Memory B cell (primary cell): ENCODE results near the gene SYNE2.
"Not testable (repeated sequence)": the region's sequence is repeated elsewhere in the genome, so short reads cannot be mapped to it uniquely, and the experiment has no call there.

Source experiments
- ATAC-seq: fragments of 150-1000 bp; cut with Tn5 transposase; 2 replicates; pipeline ENCODE4 v1.10.0; 2021; ENCODE audit warnings: low read depth, mild to moderate bottlenecking, moderate library complexity
- DNase-seq, 2 donors: peaks; one replicate each; pipeline ENCODE4 v3.0.0; 2022; ENCODE audit warnings: low spot score in 2 of 2
- H3K27ac Mint-ChIP-seq: one replicate; pipeline ENCODE4 v1.8.0; 2022; ENCODE audit warnings: mild to moderate bottlenecking, moderate library complexity, mixed read lengths
- H3K27me3 Mint-ChIP-seq: one replicate; pipeline ENCODE4 v1.8.0; 2022; ENCODE audit warnings: mixed read lengths
- H3K36me3 Mint-ChIP-seq: one replicate; pipeline ENCODE4 v1.8.0; 2022; ENCODE audit warnings: mild to moderate bottlenecking, mixed read lengths
- H3K4me1 Mint-ChIP-seq: one replicate; pipeline ENCODE4 v1.8.0; 2022; ENCODE audit warnings: mixed read lengths
- H3K4me3 Mint-ChIP-seq: one replicate; pipeline ENCODE4 v1.8.0; 2022; ENCODE audit warnings: mild to moderate bottlenecking, moderate library complexity, mixed read lengths
- H3K9me3 Mint-ChIP-seq: one replicate; pipeline ENCODE4 v1.8.0; 2022; ENCODE audit warnings: mixed read lengths

SYNE2 gene

GRCh38 chr14:64008016-64008415 is 155.2 kb downstream of the SYNE2 start:
- H3K36me3 Mint-ChIP-seq: peaks cover 5% of the 10 kb centered on the region
- no peak overlapping the region for H3K4me3 Mint-ChIP-seq
- no peak for ATAC-seq
- no peaks in the 10 kb centered on the region for H3K27me3 Mint-ChIP-seq
- H3K9me3 Mint-ChIP-seq: no peaks in the 10 kb centered on the region
- DNase-seq: no peak
- H3K4me1 Mint-ChIP-seq: peaks cover 4% of the 10 kb centered on the region
- H3K27ac Mint-ChIP-seq: no peak overlapping the region

GRCh38 chr14:64012003-64012402 is 159.2 kb downstream of the SYNE2 start:
- ATAC-seq: no peak
- H3K36me3 Mint-ChIP-seq: peaks cover 4% of the 10 kb centered on the region
- H3K4me3 Mint-ChIP-seq: no peak overlapping the region
- no peaks in the 10 kb centered on the region for H3K4me1 Mint-ChIP-seq
- H3K9me3 Mint-ChIP-seq: peaks cover 2% of the 10 kb centered on the region
- H3K27ac Mint-ChIP-seq: peak overlapping the region; percentile 37
- no peak for DNase-seq
- H3K27me3 Mint-ChIP-seq: no peaks in the 10 kb centered on the region

GRCh38 chr14:64012720-64013119 is 159.9 kb downstream of the SYNE2 start:
- Mint-ChIP-seq H3K4me1 (no peaks in the 10 kb centered on the region), H3K27ac (no peak overlapping the region), H3K9me3 (peaks cover 2% of the 10 kb centered on the region), H3K36me3 (peaks cover 4% of the 10 kb centered on the region), H3K27me3 (no peaks in the 10 kb centered on the region), H3K4me3 (no peak overlapping the region)
- ATAC-seq (no peak), DNase-seq (no peak)

GRCh38 chr14:64025479-64025878 is 172.7 kb downstream of the SYNE2 start:
- H3K9me3 Mint-ChIP-seq: no peaks in the 10 kb centered on the region
- peaks cover 14% of the 10 kb centered on the region for H3K36me3 Mint-ChIP-seq
- no peak for DNase-seq
- no peak overlapping the region for H3K4me3 Mint-ChIP-seq
- no peaks in the 10 kb centered on the region for H3K4me1 Mint-ChIP-seq
- H3K27me3 Mint-ChIP-seq: no peaks in the 10 kb centered on the region
- ATAC-seq: no peak
- no peak overlapping the region for H3K27ac Mint-ChIP-seq

- peaks cover 18% of the 10 kb centered on the region for H3K36me3 Mint-ChIP-seq
These were observed 173.8 kb downstream of the SYNE2 start for GRCh38 chr14:64026600-64026999.

GRCh38 chr14:64035143-64035542 is 182.3 kb downstream of the SYNE2 start:
- Mint-ChIP-seq H3K36me3 (peaks cover 7% of the 10 kb centered on the region), H3K4me1 (no peaks in the 10 kb centered on the region), H3K27me3 (no peaks in the 10 kb centered on the region), H3K9me3 (no peaks in the 10 kb centered on the region), H3K4me3 (no peak overlapping the region), H3K27ac (no peak overlapping the region)
- ATAC-seq (no peak), DNase-seq (no peak)

More at GRCh38 chr14:64026600-64026999, 173.8 kb downstream of the SYNE2 start:
- H3K27ac Mint-ChIP-seq: no peak overlapping the region
- H3K27me3 Mint-ChIP-seq: no peaks in the 10 kb centered on the region
- no peak overlapping the region for H3K4me3 Mint-ChIP-seq
- no peaks in the 10 kb centered on the region for H3K4me1 Mint-ChIP-seq
- ATAC-seq: no peak
- H3K9me3 Mint-ChIP-seq: no peaks in the 10 kb centered on the region
- DNase-seq: no peak

- H3K27me3 Mint-ChIP-seq, DNase-seq, H3K27ac Mint-ChIP-seq, H3K4me1 Mint-ChIP-seq, H3K4me3 Mint-ChIP-seq, H3K36me3 Mint-ChIP-seq, ATAC-seq, H3K9me3 Mint-ChIP-seq: not testable (repeated sequence)
These were observed 185.3 kb downstream of the SYNE2 start for GRCh38 chr14:64037869-64038745.

GRCh38 chr14:64038841-64039542 is 186.2 kb downstream of the SYNE2 start:
- no peak for DNase-seq
- no peaks in the 10 kb centered on the region for H3K4me1 Mint-ChIP-seq
- no peak for ATAC-seq

GRCh38 chr14:64040044-64040443 is 187.2 kb downstream of the SYNE2 start:
- ATAC-seq: no peak

More at GRCh38 chr14:64038841-64039542, 186.2 kb downstream of the SYNE2 start:
- Mint-ChIP-seq H3K4me3 (no peak overlapping the region), H3K9me3 (peaks cover 5% of the 10 kb centered on the region), H3K36me3 (peaks cover 5% of the 10 kb centered on the region), H3K27me3 (no peaks in the 10 kb centered on the region), H3K27ac (no peak overlapping the region)

GRCh38 chr14:64043296-64043695 is 190.5 kb downstream of the SYNE2 start:
- not testable (repeated sequence) for H3K27me3 Mint-ChIP-seq, H3K4me1 Mint-ChIP-seq, H3K4me3 Mint-ChIP-seq, DNase-seq, H3K27ac Mint-ChIP-seq, H3K36me3 Mint-ChIP-seq, H3K9me3 Mint-ChIP-seq, ATAC-seq

More at GRCh38 chr14:64040044-64040443, 187.2 kb downstream of the SYNE2 start:
- peaks cover 5% of the 10 kb centered on the region for H3K36me3 Mint-ChIP-seq
- no peaks in the 10 kb centered on the region for H3K27me3 Mint-ChIP-seq
- no peak overlapping the region for H3K27ac Mint-ChIP-seq
- H3K4me1 Mint-ChIP-seq: no peaks in the 10 kb centered on the region
- H3K9me3 Mint-ChIP-seq: peaks cover 5% of the 10 kb centered on the region
- DNase-seq: no peak
- H3K4me3 Mint-ChIP-seq: no peak overlapping the region

- H3K36me3 Mint-ChIP-seq: peaks cover 5% of the 10 kb centered on the region
- no peak overlapping the region for H3K4me3 Mint-ChIP-seq
- no peak overlapping the region for H3K27ac Mint-ChIP-seq
- no peaks in the 10 kb centered on the region for H3K4me1 Mint-ChIP-seq
- H3K27me3 Mint-ChIP-seq: no peaks in the 10 kb centered on the region
- peaks cover 5% of the 10 kb centered on the region for H3K9me3 Mint-ChIP-seq
- DNase-seq (no peak), ATAC-seq (no peak)
These were observed 192.3 kb downstream of the SYNE2 start for GRCh38 chr14:64045091-64045490.

- no peaks in the 10 kb centered on the region for H3K9me3 Mint-ChIP-seq
- H3K27me3 Mint-ChIP-seq: no peaks in the 10 kb centered on the region
- H3K36me3 Mint-ChIP-seq: peaks cover 8% of the 10 kb centered on the region
- DNase-seq (no peak), ATAC-seq (no peak)
- H3K27ac Mint-ChIP-seq: no peak overlapping the region
- no peaks in the 10 kb centered on the region for H3K4me1 Mint-ChIP-seq
- H3K4me3 Mint-ChIP-seq: no peak overlapping the region
These were observed 197.0 kb downstream of the SYNE2 start for GRCh38 chr14:64049616-64050381.

GRCh38 chr14:64053694-64054669 is 201.2 kb downstream of the SYNE2 start:
- DNase-seq: no peak
- peak overlapping the region; percentile 20 for H3K27ac Mint-ChIP-seq
- no peak overlapping the region for H3K4me3 Mint-ChIP-seq
- H3K36me3 Mint-ChIP-seq: peaks cover 12% of the 10 kb centered on the region
- no peaks in the 10 kb centered on the region for H3K4me1 Mint-ChIP-seq
- no peaks in the 10 kb centered on the region for H3K9me3 Mint-ChIP-seq
- H3K27me3 Mint-ChIP-seq: no peaks in the 10 kb centered on the region
- ATAC-seq: no peak
